DOHH2 (cell line): ENCODE data around the gene FAM114A2.

Experiments used
- H3F3A ChIP-seq: fragments of 200-600 bp; sonication (generic), shearing (Covaris generic); 2 replicates; pipeline ENCODE4 v1.6.0; 2016; ENCODE audit warnings: antibody characterized with exemption, mild to moderate bottlenecking; ENCODE audit not compliant: control insufficient read depth, insufficient read depth
- H3K27ac ChIP-seq: fragments of 200-600 bp; sonication (generic); 2 replicates; pipeline ENCODE4 v1.5.1; 2014; ENCODE audit warnings: low read depth, mild to moderate bottlenecking, low read length, moderate library complexity
- H3K27me3 ChIP-seq: fragments of 200-600 bp; sonication (generic); 2 replicates; pipeline ENCODE4 v1.6.1; 2014; ENCODE audit warnings: mild to moderate bottlenecking, low read length, mixed read lengths; ENCODE audit not compliant: control insufficient read depth
- H3K36me3 ChIP-seq: fragments of 200-600 bp; sonication (generic); 2 replicates; pipeline ENCODE4 v1.6.1; 2014; ENCODE audit warnings: mild to moderate bottlenecking, low read length, moderate library complexity, mixed read lengths; ENCODE audit not compliant: control insufficient read depth
- H3K4me1 ChIP-seq: fragments of 200-600 bp; sonication (generic); 2 replicates; pipeline ENCODE4 v1.6.1; 2014; ENCODE audit warnings: mild to moderate bottlenecking, low read length, mixed read lengths; ENCODE audit not compliant: control insufficient read depth
- H3K4me2 ChIP-seq: fragments of 200-600 bp; sonication (generic); 2 replicates; pipeline ENCODE4 v1.6.0; 2014; ENCODE audit warnings: mild to moderate bottlenecking, low read length, moderate library complexity
- H3K4me3 ChIP-seq: fragments of 200-600 bp; sonication (generic); 2 replicates; pipeline ENCODE4 v1.5.1; 2014; ENCODE audit warnings: mild to moderate bottlenecking, low read length, mixed read lengths
- H3K79me2 ChIP-seq: fragments of 200-600 bp; sonication (generic); 2 replicates; pipeline ENCODE4 v1.6.1; 2014; ENCODE audit warnings: mild to moderate bottlenecking, low read length, mixed read lengths; ENCODE audit not compliant: control insufficient read depth
- H3K9me2 ChIP-seq: fragments of 200-600 bp; sonication (generic); replicated peaks from 2 replicates; pipeline ENCODE4 v1.6.1; 2014; ENCODE audit warnings: mild to moderate bottlenecking, low read length, mixed read lengths; ENCODE audit not compliant: control insufficient read depth
- H3K9me3 ChIP-seq: fragments of 200-600 bp; sonication (generic); 2 replicates; pipeline ENCODE4 v1.6.1; 2014; ENCODE audit warnings: antibody characterized with exemption, low read length, mixed read lengths; ENCODE audit not compliant: control insufficient read depth, insufficient read depth
- H4K20me1 ChIP-seq: fragments of 200-600 bp; sonication (generic); 2 replicates; pipeline ENCODE4 v1.6.0; 2014; ENCODE audit warnings: low read depth, mild to moderate bottlenecking, antibody characterized with exemption, low read length, moderate library complexity; ENCODE audit not compliant: control insufficient read depth, insufficient read depth
- CTCF ChIP-seq: fragments of 200-600 bp; sonication (generic); IDR thresholded peaks from one replicate; pipeline ENCODE4 v1.5.1; 2014; ENCODE audit warnings: antibody characterized with exemption, mild to moderate bottlenecking, low read depth, low read length; ENCODE audit not compliant: poor library complexity, severe bottlenecking
- EZH2phosphoT487 ChIP-seq: fragments of 200-600 bp; sonication (generic); IDR thresholded peaks from 2 replicates; pipeline ENCODE4 v1.6.1; 2017; ENCODE audit warnings: borderline replicate concordance, mild to moderate bottlenecking, antibody characterized with exemption, low read length, moderate library complexity, mixed read lengths

The FAM114A2 gene

DNA sequence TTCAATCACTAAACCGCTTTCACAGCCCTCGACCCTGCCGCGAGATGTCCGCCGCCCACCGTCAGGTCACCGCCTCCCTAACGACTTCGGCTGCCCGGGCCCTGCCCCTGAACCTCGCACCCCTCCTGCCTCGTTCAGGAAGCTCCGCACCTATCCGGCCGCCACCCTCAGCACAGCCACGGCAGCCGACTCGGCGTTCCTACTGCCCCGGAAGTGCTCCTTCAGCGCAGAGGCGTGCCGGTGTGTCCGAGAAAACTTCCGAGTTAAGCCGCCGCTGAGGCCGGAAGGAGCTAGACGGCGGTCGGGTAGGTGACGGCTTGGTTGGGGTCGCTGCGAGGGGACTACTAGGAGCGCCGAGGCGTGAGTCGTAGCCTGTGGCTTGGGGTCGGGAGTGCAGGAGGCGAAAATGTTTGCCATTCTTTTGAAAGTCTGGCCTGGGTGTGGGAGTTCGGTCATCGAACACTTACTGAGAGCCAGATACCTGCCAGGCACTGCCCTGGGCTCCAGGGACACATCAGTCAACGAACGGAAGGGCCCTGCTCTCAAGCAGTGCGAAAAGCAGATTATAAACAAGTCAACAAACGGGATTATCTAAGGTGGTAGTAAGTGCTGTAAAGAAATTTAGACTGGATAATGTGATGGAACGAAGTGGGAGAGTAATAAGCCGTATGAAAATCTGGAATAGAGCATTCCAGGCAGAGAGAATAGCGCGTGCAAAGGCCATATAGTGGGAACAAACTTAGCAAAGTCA, at the start of gene FAM114A2, which contains the start of gene MFAP3:
TSS of gene FAM114A2 (minus strand) at position 204 of the 751 bp plus-strand sequence. CDS start 3,957 bp downstream, outside the sequence.
TSS of gene MFAP3 (plus strand) at position 261 of the 751 bp plus-strand sequence. CDS start 10,756 bp downstream, outside the sequence.
- Histone ChIP-seq H3K27ac (peak within 1 kb of the TSS; percentile 73), H3K4me2 (peak within 1 kb of the TSS; percentile 71), H4K20me1 (no peaks in the 10 kb centered on the region), H3K4me3 (peak within 1 kb of the TSS; percentile 95), H3K4me1 (peaks cover 35% of the 10 kb centered on the region), H3K36me3 (peaks cover 8% of the 10 kb centered on the region), H3K9me3 (no peaks in the 10 kb centered on the region), H3F3A (peaks cover 5% of the 10 kb centered on the region; the same call in 1 of the 2 replicates), H3K79me2 (peaks cover 56% of the 10 kb centered on the region), H3K27me3 (no peaks in the 10 kb centered on the region), H3K9me2 (no peaks in the 10 kb centered on the region)
- no peak for TF ChIP-seq EZH2phosphoT487
- TF ChIP-seq CTCF: no peak

DNA sequence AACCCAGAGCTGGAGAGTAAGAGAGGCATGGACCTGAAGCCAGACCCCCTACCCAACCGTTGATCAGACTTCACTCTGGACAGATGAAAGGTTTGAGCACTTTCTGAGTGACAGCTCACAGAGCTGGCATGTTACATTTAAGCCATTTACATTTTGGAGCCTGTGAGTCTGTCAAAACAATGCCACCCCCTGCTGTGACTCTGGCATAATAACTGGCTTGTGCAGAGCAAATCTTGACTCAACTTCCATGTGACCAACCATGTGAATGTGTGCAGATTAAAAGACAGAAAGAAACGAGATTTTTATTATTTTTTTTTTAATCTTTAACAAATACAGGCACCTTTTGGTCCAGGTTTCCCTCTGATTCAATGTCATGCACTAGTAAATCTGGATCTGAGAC, 48.5 kb upstream of the FAM114A2 start:
- Histone ChIP-seq H3F3A (no peaks in the 10 kb centered on the region), H3K9me3 (no peaks in the 10 kb centered on the region), H3K27ac (no peak overlapping the region), H3K4me3 (no peak overlapping the region), H3K4me1 (no peaks in the 10 kb centered on the region), H4K20me1 (no peaks in the 10 kb centered on the region), H3K27me3 (peaks cover 3% of the 10 kb centered on the region), H3K79me2 (no peaks in the 10 kb centered on the region), H3K36me3 (no peaks in the 10 kb centered on the region), H3K9me2 (no peaks in the 10 kb centered on the region), H3K4me2 (no peak overlapping the region)
- TF ChIP-seq EZH2phosphoT487 (no peak), CTCF (no peak)

DNA sequence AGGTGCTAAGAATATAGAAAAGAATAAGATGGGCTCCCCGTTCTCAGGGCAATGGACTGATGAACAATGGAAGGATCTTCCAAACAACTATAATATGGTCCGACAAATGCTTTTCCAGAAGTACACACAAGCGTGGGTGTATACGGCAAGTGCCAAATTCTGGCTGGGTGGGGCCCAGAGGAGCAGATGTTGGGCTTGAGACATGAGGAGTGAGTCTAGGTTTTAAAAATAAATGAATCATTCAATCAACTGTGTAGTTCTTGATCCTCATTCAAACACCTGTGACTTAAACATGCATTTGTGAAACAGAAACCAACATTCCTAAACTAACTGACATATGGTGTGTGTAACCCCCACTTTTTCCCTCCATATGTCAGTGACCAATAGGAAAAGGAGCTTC, 47.9 kb upstream of the FAM114A2 start:
- Histone ChIP-seq H3K9me3 (no peaks in the 10 kb centered on the region), H3K4me3 (no peak overlapping the region), H3K27me3 (peaks cover 3% of the 10 kb centered on the region), H3K4me1 (no peaks in the 10 kb centered on the region), H3K4me2 (no peak overlapping the region), H3K27ac (no peak overlapping the region), H3K9me2 (no peaks in the 10 kb centered on the region), H3F3A (no peaks in the 10 kb centered on the region), H4K20me1 (no peaks in the 10 kb centered on the region), H3K79me2 (no peaks in the 10 kb centered on the region), H3K36me3 (no peaks in the 10 kb centered on the region)
- no peak for TF ChIP-seq EZH2phosphoT487
- TF ChIP-seq CTCF: no peak
